ENCODE measurements around the gene ACCS.

GRCh38 chr11:44097821-44098220, 31.8 kb downstream of the ACCS start:
- TF ChIP-seq POLR2A (IDR thresholded peaks at IDR 0.05) (no peak), CTCF (IDR thresholded peaks at IDR 0.05 in 4 of 5, conservative IDR thresholded peaks at IDR 0.05 in 1 of 5) (no peak)
